ENCODE measurements around the gene CD163.
A peak's percentile ranks its signal among the peaks of the same experiment; 100 is the strongest.

Gene CD163

DNA sequence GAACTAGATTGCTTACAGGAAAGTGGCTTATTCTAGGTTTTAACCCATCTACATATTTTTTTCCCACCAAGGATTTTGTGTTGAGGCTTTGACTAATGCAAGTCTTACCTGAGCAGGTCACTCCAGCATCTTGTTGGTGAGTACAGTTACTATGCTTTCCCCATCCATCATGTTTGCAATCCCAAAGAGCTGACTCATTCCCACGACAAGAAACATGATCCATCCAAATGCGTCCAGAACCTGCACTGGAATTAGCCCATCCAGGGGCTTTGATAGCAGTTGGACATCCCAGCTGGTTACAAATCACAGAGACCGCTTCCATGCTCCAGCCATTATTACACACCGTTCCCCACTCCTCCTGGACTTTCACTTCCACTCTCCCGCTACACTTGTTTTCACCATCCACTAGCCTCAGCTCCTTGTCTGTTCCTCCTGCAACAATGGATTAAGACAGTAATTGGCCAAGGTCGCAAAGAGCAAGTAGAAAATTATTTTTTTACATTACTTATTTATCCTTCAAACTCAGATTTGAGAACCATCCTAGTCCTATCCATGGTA lies 2.5 kb downstream of the CD163 start:
- TF ChIP-seq, protein P1, sequence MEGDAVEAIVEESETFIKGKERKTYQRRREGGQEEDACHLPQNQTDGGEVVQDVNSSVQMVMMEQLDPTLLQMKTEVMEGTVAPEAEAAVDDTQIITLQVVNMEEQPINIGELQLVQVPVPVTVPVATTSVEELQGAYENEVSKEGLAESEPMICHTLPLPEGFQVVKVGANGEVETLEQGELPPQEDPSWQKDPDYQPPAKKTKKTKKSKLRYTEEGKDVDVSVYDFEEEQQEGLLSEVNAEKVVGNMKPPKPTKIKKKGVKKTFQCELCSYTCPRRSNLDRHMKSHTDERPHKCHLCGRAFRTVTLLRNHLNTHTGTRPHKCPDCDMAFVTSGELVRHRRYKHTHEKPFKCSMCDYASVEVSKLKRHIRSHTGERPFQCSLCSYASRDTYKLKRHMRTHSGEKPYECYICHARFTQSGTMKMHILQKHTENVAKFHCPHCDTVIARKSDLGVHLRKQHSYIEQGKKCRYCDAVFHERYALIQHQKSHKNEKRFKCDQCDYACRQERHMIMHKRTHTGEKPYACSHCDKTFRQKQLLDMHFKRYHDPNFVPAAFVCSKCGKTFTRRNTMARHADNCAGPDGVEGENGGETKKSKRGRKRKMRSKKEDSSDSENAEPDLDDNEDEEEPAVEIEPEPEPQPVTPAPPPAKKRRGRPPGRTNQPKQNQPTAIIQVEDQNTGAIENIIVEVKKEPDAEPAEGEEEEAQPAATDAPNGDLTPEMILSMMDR (IDR thresholded peaks at IDR 0.05; ENCODE audit: low read depth, low read length, missing control alignments) = no peak
- DNase-seq (ENCODE audit: extremely low read depth, low read depth) = peak; percentile 25
- no peak overlapping the region for H3K4me3 ChIP-seq (replicated peaks; ENCODE audit: low read depth, low read length)

DNA sequence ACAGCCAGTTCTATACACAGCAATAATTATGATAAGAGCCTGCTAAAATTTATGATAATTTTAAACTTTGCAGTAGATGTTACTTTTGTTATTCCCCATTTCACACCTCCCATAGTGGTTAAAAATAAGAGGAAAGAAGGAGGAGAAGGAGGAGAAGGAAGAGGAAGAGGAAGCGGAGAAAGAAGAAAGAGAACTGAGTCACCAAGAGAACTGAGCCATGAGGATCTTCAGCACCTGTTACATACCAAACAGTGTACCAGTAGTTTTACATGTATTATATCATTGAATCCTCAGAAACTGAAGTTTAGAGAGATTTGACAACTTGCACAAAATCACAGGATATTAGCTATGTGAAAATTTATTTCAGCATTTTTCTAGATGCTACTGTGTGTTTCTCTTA lies 3.9 kb downstream of the CD163 start:
- TF ChIP-seq, protein P1 (IDR thresholded peaks at IDR 0.05; ENCODE audit: low read depth, low read length, missing control alignments) = no peak
- no peak for DNase-seq (ENCODE audit: extremely low read depth, low read depth)

GRCh38 chr12:7498809-7499208 lies 4.8 kb downstream of the CD163 start:
- no peak overlapping the region for H3K4me3 ChIP-seq (replicated peaks; ENCODE audit: low read depth, low read length)
- TF ChIP-seq, protein P1 (IDR thresholded peaks at IDR 0.05; ENCODE audit: low read depth, low read length, missing control alignments) = no peak
- peak; percentile 90 for DNase-seq (ENCODE audit: extremely low read depth, low read depth)

More for the DNA sequence above, 3.9 kb downstream of the CD163 start:
- no peak overlapping the region for H3K4me3 ChIP-seq (replicated peaks; ENCODE audit: low read depth, low read length)

- TF ChIP-seq, protein P1 (IDR thresholded peaks at IDR 0.05; ENCODE audit: low read depth, low read length, missing control alignments) = no peak
- no peak overlapping the region for H3K4me3 ChIP-seq (replicated peaks; ENCODE audit: low read depth, low read length)
- no peak for DNase-seq (ENCODE audit: extremely low read depth, low read depth)
These were observed 5.9 kb downstream of the CD163 start for GRCh38 chr12:7497661-7498060.

DNA sequence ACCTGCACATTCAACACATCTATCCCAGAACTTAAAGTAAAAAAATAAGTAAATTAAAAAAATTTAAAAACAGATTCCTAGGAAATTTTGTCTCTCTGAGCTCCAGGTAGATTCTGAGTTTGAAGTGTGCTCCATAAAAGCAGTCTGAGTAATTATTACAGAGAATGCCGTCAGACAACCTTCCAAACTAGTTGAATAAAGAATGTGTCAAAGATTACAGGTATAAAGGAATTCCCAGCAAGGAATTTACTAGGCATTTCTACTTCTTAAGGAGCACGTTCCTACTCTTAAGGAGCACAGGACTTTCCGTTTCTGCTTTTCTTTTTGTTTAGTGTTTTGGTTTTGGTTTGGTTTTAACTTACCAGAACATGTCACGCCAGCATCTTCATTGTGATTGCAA lies 7.1 kb downstream of the CD163 start:
- no peak for DNase-seq (ENCODE audit: extremely low read depth, low read depth)
- H3K4me3 ChIP-seq (replicated peaks; ENCODE audit: low read depth, low read length) = no peak overlapping the region
- TF ChIP-seq, protein P1 (IDR thresholded peaks at IDR 0.05; ENCODE audit: low read depth, low read length, missing control alignments) = no peak

- TF ChIP-seq, protein P1 (IDR thresholded peaks at IDR 0.05; ENCODE audit: low read depth, low read length, missing control alignments) = no peak
- no peak overlapping the region for H3K4me3 ChIP-seq (replicated peaks; ENCODE audit: low read depth, low read length)
- DNase-seq (ENCODE audit: extremely low read depth, low read depth) = no peak
These were observed 8.4 kb downstream of the CD163 start for GRCh38 chr12:7495136-7495535.

GRCh38 chr12:7493006-7493405 lies 10.6 kb downstream of the CD163 start:
- TF ChIP-seq, protein P1 (IDR thresholded peaks at IDR 0.05; ENCODE audit: low read depth, low read length, missing control alignments) = no peak
- H3K4me3 ChIP-seq (replicated peaks; ENCODE audit: low read depth, low read length) = no peak overlapping the region
- no peak for DNase-seq (ENCODE audit: extremely low read depth, low read depth)
